Duodenal mucosa (tissue), 2 donors: ENCODE results near the gene ZNF207.
A peak's percentile ranks its signal among the peaks of the same experiment; 100 is the strongest.
"Not testable (repeated sequence)": the region's sequence is repeated elsewhere in the genome, so short reads cannot be mapped to it uniquely, and the experiment has no call there.

Experiments used
- H3K27ac ChIP-seq: one replicate; pipeline ENCODE4 v1.7.0; 2013; ENCODE audit warnings: low read depth, low read length
- H3K27me3 ChIP-seq, 2 donors: one replicate each; pipeline ENCODE4 v1.7.0; 2013; ENCODE audit warnings: low read length in 2 of 2, control low read depth in 1 of 2; ENCODE audit not compliant: insufficient read depth in 2 of 2, control insufficient read depth in 1 of 2
- H3K36me3 ChIP-seq, 2 donors: one replicate each; pipeline ENCODE4 v1.7.0; 2013; ENCODE audit warnings: low read length in 2 of 2, control low read depth in 1 of 2; ENCODE audit not compliant: insufficient read depth in 2 of 2, control insufficient read depth in 1 of 2
- H3K4me1 ChIP-seq, 2 donors: one replicate each; pipeline ENCODE4 v1.7.0; 2013; ENCODE audit warnings: low read length in 2 of 2, control low read depth in 1 of 2; ENCODE audit not compliant: insufficient read depth in 2 of 2, control insufficient read depth in 1 of 2
- H3K4me3 ChIP-seq, 2 donors: one replicate each; pipeline ENCODE4 v1.7.0; 2013; ENCODE audit warnings: low read length in 2 of 2, low read depth in 1 of 2
- H3K9ac ChIP-seq, 2 donors: one replicate each; pipeline ENCODE4 v1.7.0; 2013; ENCODE audit warnings: low read length in 2 of 2, low read depth in 1 of 2
- H3K9me3 ChIP-seq, 2 donors: one replicate each; pipeline ENCODE4 v1.7.0; 2013; ENCODE audit warnings: low read length in 2 of 2, control low read depth in 1 of 2; ENCODE audit not compliant: control insufficient read depth in 1 of 2

Gene ZNF207

DNA sequence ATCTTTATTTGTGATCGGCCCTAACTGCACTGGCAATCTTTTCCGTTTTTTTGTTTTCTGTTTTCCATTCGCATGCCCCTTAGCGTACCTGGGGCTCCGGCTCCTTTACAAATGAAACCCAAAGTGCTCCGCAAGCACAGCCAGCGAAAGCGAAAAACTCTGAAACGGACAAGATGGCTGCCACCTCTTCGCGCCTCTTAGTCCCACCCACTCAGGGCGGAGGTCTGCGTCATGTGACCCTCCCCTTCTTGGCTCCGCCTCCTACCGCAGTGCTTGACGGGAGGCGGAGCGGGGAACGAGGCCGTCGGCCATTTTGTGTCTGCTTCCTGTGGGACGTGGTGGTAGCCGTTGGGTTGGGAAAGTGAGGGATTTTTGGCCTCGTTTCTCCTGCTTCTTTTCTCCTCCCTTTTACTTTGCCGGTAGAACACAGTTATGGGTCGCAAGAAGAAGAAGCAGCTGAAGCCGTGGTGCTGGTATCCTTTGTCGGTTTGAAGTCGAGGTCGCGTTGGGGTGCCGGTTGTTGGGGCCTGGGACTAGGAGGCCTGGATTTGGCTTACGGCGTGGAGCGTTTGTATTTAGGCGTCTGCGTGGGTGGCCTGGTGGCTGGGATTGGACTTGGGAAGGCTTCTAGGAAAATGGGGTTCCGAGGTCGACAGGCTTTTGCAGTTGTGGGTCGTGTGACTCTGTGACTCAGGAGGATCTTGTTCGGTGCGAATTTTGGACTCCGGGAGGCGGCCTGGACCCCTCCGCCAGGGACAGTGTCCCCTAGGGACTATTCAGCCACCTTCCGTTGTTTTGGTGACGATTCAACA lies at the start of gene ZNF207:
Gene ZNF207 (plus strand): TSS at position 304 of the 812 bp plus-strand sequence. CDS start 129 bp downstream, at position 433.
- Histone ChIP-seq H3K36me3 (peaks cover 11 to 19% of the 10 kb centered on the region in 2 donors), H3K4me1 (peaks cover 34 to 39% of the 10 kb centered on the region in 2 donors), H3K9me3 (no peaks in the 10 kb centered on the region), H3K27ac (peak within 1 kb of the TSS; percentile 97), H3K9ac (peak within 1 kb of the TSS; percentile 100), H3K27me3 (no peaks in the 10 kb centered on the region), H3K4me3 (peak within 1 kb of the TSS; percentile 98 to 100)

- Histone ChIP-seq H3K4me1 (no peaks in the 10 kb centered on the region), H3K4me3 (no peak overlapping the region), H3K36me3 (no peaks in the 10 kb centered on the region), H3K27ac (no peak overlapping the region), H3K9ac (no peak overlapping the region), H3K27me3 (no peaks in the 10 kb centered on the region), H3K9me3 (no peaks in the 10 kb centered on the region)
Observed at GRCh38 chr17:32302037-32302436, 47.9 kb upstream of the ZNF207 start.

GRCh38 chr17:32302860-32303649 lies 46.9 kb upstream of the ZNF207 start:
- Histone ChIP-seq H3K4me1 (no peaks in the 10 kb centered on the region), H3K9ac (no peak overlapping the region), H3K4me3 (no peak overlapping the region), H3K27ac (no peak overlapping the region), H3K27me3 (no peaks in the 10 kb centered on the region), H3K9me3 (no peaks in the 10 kb centered on the region), H3K36me3 (no peaks in the 10 kb centered on the region)

GRCh38 chr17:32303781-32304288 lies 46.1 kb upstream of the ZNF207 start:
- Histone ChIP-seq H3K4me1 (no peaks in the 10 kb centered on the region), H3K27ac (no peak overlapping the region), H3K9me3 (no peaks in the 10 kb centered on the region), H3K36me3 (no peaks in the 10 kb centered on the region), H3K27me3 (no peaks in the 10 kb centered on the region), H3K9ac (no peak overlapping the region), H3K4me3 (no peak overlapping the region)

- no peaks in the 10 kb centered on the region for H3K27me3 ChIP-seq
- no peaks in the 10 kb centered on the region for H3K4me1 ChIP-seq
- no peaks in the 10 kb centered on the region for H3K9me3 ChIP-seq
- H3K27ac ChIP-seq: no peak overlapping the region
- H3K4me3 ChIP-seq: no peak overlapping the region
- no peaks in the 10 kb centered on the region for H3K36me3 ChIP-seq
- no peak overlapping the region for H3K9ac ChIP-seq
Observed at GRCh38 chr17:32305049-32305448, 44.9 kb upstream of the ZNF207 start.

DNA sequence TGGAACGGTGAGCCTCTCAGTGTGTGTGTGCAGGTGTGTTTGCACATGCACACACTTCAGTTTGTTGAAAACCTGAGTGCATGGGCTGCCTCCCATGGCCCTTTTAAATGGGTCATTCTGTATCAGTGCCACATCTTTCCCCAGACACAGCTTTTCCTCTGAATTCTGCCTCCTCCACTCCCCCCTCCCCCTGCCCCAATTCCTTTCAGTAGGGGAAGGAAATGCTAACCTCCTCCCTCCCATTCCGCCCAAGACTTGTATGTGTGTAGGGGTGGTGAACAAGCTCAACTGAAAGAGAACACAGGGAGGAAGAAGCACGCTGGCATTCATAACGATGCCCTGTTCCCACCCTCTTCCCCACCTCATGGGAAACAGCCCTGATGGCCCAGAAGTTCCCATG lies 42.3 kb upstream of the ZNF207 start:
- no peaks in the 10 kb centered on the region for H3K4me1 ChIP-seq
- H3K27ac ChIP-seq: no peak overlapping the region
- H3K4me3 ChIP-seq: no peak overlapping the region
- H3K9me3 ChIP-seq: no peaks in the 10 kb centered on the region
- H3K27me3 ChIP-seq: no peaks in the 10 kb centered on the region
- no peaks in the 10 kb centered on the region for H3K36me3 ChIP-seq
- no peak overlapping the region for H3K9ac ChIP-seq

- Histone ChIP-seq H3K4me3 (no peak overlapping the region), H3K4me1 (no peaks in the 10 kb centered on the region), H3K9me3 (no peaks in the 10 kb centered on the region), H3K9ac (no peak overlapping the region), H3K27me3 (no peaks in the 10 kb centered on the region), H3K27ac (no peak overlapping the region), H3K36me3 (no peaks in the 10 kb centered on the region)
Observed at GRCh38 chr17:32311028-32311536, 38.9 kb upstream of the ZNF207 start.

DNA sequence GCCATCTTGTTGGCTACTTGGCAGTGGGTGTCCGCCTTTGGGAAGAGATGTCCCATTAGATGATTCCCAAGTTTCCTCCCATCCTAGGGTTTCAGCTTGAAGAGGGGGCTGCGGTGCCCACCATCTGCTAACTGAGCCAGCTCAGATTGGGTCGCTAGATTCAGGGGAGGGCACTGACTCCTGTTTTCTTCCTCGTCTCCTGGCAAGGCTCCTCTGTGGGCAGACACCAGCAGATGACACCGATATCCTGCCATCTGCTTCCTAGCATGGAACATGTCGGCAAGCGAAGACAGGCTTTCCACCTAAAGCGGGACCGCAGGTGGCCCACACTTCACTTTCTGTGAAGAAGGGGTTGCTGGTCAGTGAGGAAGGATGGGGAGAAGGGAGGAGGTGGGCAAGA lies 35.3 kb upstream of the ZNF207 start:
- no peak overlapping the region for H3K27ac ChIP-seq
- H3K9me3 ChIP-seq: no peaks in the 10 kb centered on the region
- H3K4me1 ChIP-seq: no peaks in the 10 kb centered on the region
- no peak overlapping the region for H3K4me3 ChIP-seq
- peaks cover 0 to 5% of the 10 kb centered on the region in 2 donors for H3K27me3 ChIP-seq
- no peak overlapping the region for H3K9ac ChIP-seq
- no peaks in the 10 kb centered on the region for H3K36me3 ChIP-seq

DNA sequence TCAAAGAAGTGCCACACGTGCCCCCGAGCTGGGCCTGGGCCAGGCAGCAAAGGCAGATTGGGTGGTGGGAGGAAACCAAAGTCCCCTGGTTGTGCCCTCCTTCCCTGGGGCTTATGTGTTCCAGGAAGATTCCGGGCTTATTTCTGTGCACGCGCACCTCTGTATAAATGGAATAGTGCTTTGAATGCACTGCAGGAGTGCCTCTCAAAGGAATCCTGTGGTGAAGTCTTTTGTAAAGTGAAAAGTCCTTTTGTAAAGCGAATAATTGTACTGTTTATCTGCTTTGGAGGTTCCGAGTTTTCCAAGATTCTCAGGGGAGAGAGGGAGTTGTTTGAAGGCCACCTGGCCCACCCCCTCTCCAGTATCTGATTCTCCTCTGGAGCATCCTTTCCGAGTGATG lies 34.8 kb upstream of the ZNF207 start:
- no peaks in the 10 kb centered on the region for H3K36me3 ChIP-seq

GRCh38 chr17:32316653-32317052 lies 33.3 kb upstream of the ZNF207 start:
- H3K27me3 ChIP-seq: not testable (repeated sequence)

More for the DNA sequence above, 34.8 kb upstream of the ZNF207 start:
- H3K27ac ChIP-seq: no peak overlapping the region
- H3K9me3 ChIP-seq: no peaks in the 10 kb centered on the region
- H3K9ac ChIP-seq: no peak overlapping the region
- peaks cover 0 to 5% of the 10 kb centered on the region in 2 donors for H3K27me3 ChIP-seq
- H3K4me1 ChIP-seq: no peaks in the 10 kb centered on the region
- no peak overlapping the region for H3K4me3 ChIP-seq

More at GRCh38 chr17:32316653-32317052, 33.3 kb upstream of the ZNF207 start:
- H3K4me3 ChIP-seq, H3K4me1 ChIP-seq, H3K27ac ChIP-seq, H3K36me3 ChIP-seq, H3K9ac ChIP-seq, H3K9me3 ChIP-seq: not testable (repeated sequence)
